HG02981 (cell line): ENCODE results near the gene RNF41.

Experiments
- ATAC-seq: cut with Tn5 transposase; IDR thresholded peaks from one replicate; pipeline ENCODE4 v1.9.1; 2021; ENCODE audit warnings: mild to moderate bottlenecking, moderate library complexity; ENCODE audit not compliant: unreplicated experiment

The RNF41 gene

GRCh38 chr12:56244494-56244893 is 22.8 kb upstream of the RNF41 start:
- ATAC-seq, result no peak

DNA sequence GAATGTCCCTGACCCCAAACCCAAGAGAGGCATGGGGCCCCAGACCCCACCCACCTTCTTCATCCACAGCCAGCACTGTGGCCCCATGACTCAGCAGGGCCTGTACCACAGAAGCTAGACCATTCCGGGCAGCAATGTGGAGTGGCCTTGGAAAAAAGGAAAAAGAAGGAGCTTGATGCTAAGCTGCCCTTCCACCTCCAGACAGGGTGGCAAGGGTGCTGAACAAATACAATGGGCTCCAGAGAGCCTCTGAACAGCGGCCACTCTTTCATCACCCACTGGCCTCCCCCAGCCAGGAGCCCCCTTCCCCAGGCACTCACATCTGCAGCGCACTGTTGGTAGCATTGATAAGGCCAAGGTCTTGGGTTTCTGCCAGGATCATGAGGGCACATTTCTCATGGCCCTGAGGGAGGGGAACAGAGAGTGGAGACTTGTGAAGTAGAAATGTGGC is 22.0 kb upstream of the RNF41 start:
- no peak for ATAC-seq

GRCh38 chr12:56242986-56243385 is 21.3 kb upstream of the RNF41 start:
- ATAC-seq, result no peak

DNA sequence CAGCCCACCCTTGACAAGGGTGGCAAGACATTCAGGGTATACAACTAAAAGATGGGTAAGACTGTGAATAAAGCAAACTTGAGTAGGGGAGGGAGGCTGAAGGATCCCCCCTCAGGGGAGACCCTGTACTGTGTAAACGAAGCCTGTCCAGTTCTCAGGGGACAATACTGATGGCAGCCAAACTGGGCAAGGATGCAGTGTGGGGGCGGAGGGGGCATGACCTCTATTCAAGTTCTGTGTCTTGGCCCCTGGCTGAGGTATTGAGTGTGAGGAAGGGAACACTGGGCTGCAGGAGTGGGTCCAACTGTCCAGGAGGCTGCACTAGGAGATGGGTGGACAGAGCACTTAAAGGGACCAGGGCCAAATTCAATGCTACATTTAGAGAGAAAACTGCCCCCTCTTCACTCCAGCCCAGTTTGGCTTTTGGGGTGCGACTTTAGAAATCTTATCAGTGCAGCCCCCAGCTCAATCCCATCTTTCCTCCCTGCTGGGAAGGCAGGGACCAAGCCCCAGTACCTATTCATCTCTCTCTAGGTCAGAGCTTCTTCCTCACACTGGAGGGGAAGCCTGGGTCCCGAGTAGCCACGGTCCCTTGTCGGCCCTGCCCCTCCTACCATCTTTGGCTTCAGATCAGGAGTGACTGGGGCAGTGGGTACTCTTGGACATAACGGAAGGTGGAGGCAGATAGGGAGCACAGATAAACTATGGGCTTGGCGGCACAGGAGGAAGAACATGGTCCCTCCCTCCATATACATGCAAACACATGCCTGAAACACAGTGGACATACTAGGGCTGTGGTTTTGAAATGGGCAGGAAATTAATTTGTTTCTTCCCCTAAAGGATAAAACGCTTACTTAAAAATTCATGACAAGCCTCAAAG is 19.9 kb upstream of the RNF41 start:
- ATAC-seq, result no peak

- ATAC-seq, result no peak
These were observed 15.8 kb upstream of the RNF41 start for GRCh38 chr12:56237552-56237951.

DNA sequence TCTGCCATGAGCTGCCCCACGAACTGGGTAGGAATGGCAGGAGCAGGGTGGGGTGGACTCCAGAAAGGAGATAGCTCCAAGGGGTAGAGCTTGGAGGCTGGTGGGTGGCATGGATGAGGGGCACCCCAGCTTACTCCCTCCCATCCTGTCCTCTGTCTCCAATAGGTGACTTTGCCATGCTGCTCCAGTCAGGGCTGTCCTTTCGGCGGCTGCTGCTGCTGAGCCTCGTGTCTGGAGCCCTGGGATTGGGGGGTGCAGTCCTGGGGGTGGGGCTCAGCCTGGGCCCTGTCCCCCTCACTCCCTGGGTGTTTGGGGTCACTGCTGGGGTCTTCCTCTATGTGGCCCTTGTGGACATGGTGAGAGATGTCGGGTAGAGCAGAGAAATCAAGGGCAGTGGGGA is 15.3 kb upstream of the RNF41 start:
- no peak for ATAC-seq

GRCh38 chr12:56236091-56236490 is 14.4 kb upstream of the RNF41 start:
- ATAC-seq, result no peak

GRCh38 chr12:56234746-56235436 is 13.2 kb upstream of the RNF41 start:
- ATAC-seq, result no peak

- no peak for ATAC-seq
These were observed 9.5 kb upstream of the RNF41 start for GRCh38 chr12:56231184-56231582.

GRCh38 chr12:56230432-56231183 is 8.9 kb upstream of the RNF41 start:
- no peak for ATAC-seq

- ATAC-seq, result no peak
These were observed 8.3 kb upstream of the RNF41 start, which contains the start of gene SLC39A5 for GRCh38 chr12:56229916-56230431. Gene SLC39A5 (plus strand): TSS chr12:56230051. CDS start chr12:56231275, 1,224 bp downstream.

GRCh38 chr12:56229082-56229481 is 7.4 kb upstream of the RNF41 start:
- no peak for ATAC-seq

DNA sequence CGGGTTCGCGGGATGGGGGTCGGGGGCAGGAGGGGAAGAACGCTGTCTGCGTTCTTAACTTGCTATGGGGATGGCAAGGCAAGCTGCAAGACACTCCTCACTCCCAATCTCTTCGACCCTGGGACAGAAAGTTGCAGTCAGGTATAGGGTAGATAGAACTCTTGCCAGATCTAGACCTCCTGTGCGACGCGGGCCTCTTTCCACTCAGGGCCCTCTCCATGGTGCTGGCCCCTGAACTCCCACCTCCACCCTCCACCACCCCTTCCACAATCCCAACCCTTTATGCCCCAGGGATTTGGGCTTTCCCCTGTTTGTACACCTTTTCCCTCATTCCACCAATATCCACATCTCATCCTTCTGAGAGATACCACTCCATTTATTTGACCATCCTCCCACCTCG is 3.2 kb upstream of the RNF41 start:
- no peak for ATAC-seq

GRCh38 chr12:56224102-56224701 is 2.5 kb upstream of the RNF41 start, which contains the start of gene NABP2:
Gene NABP2 (plus strand): TSS chr12:56224342. CDS start chr12:56224857, 515 bp downstream.
- ATAC-seq, result peak; percentile 76

DNA sequence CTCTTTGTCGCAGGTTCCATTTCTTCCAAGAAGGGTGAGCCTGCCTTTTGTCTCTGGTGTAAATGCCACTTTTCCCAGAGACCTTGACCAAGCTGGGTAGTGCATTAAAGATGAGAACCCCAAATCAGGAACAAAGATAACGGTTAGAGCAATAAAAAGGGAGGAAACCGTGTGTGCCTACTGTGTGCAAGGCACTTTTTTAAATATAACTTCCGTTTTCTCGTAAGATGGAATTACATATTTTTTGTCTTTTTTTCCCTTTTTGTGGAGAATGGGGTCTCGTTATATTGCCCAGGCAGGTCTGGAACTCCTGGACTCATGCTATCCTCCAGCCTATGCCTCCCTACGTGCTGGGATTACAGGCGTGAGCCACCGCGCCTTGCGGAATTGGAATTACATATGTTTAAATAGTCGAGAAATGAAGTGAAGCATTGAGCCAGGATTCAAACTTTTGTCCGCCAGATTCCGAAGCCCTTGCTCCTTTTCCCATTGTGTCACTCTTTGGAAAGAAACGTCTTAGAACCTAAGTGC is 1.9 kb upstream of the RNF41 start:
- no peak for ATAC-seq

GRCh38 chr12:56222531-56222895 is 791 bp upstream of the RNF41 start:
- no peak for ATAC-seq

DNA sequence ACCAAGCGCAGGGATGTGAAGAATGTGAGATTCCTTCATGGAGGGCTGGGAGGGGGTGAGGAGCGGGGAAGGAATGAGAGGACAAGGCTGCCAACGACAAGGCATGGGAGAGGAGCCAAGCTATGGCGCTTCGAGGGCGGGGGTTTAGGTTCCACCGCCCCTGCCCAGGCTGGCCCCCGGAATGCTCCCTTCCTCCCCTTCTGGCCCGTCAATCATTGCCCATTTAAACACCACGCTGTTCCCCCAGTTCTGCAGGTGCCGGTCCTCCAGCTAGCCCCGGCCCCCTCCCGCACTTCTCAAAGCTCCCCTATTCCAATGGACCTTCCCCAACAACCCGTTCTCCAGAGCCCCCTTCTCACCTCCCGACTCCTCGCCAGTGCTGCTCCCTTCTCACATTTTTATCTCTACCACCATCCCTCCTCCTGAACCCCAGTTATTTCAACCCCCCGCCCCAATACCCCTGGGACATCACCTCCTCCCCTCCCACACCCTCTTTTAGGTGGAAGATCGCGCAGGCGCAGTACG is 428 bp downstream of the RNF41 start:
- ATAC-seq, result peak; percentile 13

- no peak for ATAC-seq
These were observed 1.0 kb downstream of the RNF41 start for GRCh38 chr12:56220611-56221231.

DNA sequence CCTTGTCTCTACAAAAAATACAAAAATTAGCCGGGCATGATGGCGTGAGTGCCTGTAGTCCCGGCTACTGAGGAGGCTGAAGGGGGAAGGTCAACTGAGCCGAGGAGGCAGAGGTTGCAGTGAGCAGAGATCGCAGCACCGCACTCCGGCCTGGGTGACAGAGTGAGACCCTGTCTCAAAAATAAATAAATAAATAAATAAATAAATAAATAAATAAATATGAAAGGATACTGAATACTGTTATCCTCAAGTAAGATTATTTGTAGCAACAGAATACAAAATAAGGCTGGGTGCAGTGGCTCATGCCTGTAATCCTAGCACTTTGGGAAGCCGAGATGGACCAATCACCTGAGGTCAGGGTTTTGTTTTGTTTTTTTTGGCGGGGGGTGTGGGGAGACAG is 1.9 kb downstream of the RNF41 start:
- ATAC-seq, result no peak

DNA sequence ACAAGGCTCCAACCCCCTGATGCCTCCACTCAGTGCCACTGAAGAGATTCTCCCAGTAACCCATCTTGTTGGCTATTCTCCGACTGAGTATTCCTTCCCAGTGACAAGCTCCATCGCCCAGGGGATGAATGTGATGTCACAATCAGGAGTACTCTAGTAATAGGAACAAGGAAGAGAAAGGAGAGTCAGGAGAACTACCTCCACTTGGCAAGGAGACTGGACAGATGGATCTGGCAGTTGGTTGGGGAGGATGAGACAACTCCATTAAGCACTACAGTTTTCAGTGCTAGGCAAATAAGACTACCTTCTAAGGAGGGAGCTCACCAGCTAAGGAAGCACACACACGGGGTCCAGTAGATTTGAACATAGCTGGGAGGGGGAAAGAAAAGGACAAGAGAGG is 5.3 kb downstream of the RNF41 start:
- no peak for ATAC-seq
